Prostate gland (tissue), 2 donors: Measurements from ENCODE around the gene AKAP7. TPM values are rescaled to one million over a fixed set of nuclear protein-coding genes. Genes with fewer than 3 reads are reported as not detected.

ENCODE experiments used
- DNase-seq: peaks from one replicate; pipeline ENCODE4 v3.0.0-alpha.2; 2019; ENCODE audit warnings: low spot score
- H3K27ac ChIP-seq, 2 donors: fragments of 200-600 bp; sonication (generic); 2 replicates each; pipeline ENCODE4 v1.5.1; 2017 to 2019
- H3K27me3 ChIP-seq: fragments of 200-600 bp; sonication (generic); replicated peaks from 2 replicates; pipeline ENCODE4 v1.5.1; 2019; ENCODE audit not compliant: insufficient read depth
- H3K36me3 ChIP-seq, 2 donors: fragments of 200-600 bp; sonication (generic); 1 replicate in 1 of 2; 2 replicates in 1 of 2; pipeline versions ENCODE4 v1.5.1 to v1.8.1; 2017 to 2019
- H3K4me1 ChIP-seq: fragments of 200-600 bp; sonication (generic); replicated peaks from 2 replicates; pipeline ENCODE4 v1.5.1; 2019
- H3K4me3 ChIP-seq, 2 donors: fragments of 200-600 bp; sonication (generic); 2 replicates each; pipeline ENCODE4 v1.5.1; 2017 to 2019
- H3K9me3 ChIP-seq: fragments of 200-600 bp; sonication (generic); 2 replicates; pipeline ENCODE4 v1.5.1; 2017
- POLR2A ChIP-seq: fragments of 450-650 bp; IDR thresholded peaks from one replicate; pipeline ENCODE4 v1.6.1; 2016; ENCODE audit warnings: antibody characterized with exemption, mild to moderate bottlenecking
- POLR2AphosphoS5 ChIP-seq: sonication (generic); formaldehyde crosslinking; IDR thresholded peaks from one replicate; pipeline ENCODE4 v1.6.1; 2017; ENCODE audit warnings: antibody characterized with exemption
- WGBS: methylation state at CpG from one replicate; pipeline ENCODE4 v1.1.5; 2018; 5-methylcytosine and 5-hydroxymethylcytosine counted together
- intact Hi-C: fragments of 100-400 bp; cut with DNase I; formaldehyde crosslinking; loops from one replicate; pipeline ENCODE4 v1.14.2; 2022
- total RNA-seq, 2 donors: library from RNA; depleted of rRNA; stranded (reverse); fragments of >200 nt; gene quantifications; one replicate each; pipeline ENCODE4 v1.1.0, GENCODE V29; 2016
- TF ChIP-seq, protein P1 (sequence below), 4 experiments: fragments of 200-600 bp in 2 of 4; fragments of 450-650 bp in 2 of 4; sonication (generic) in 2 of 4; IDR thresholded peaks; 1 replicate in 3 of 4; 2 replicates in 1 of 4; pipeline ENCODE4 v1.5.1; 2016 to 2019; ENCODE audit warnings: antibody characterized with exemption in 4 of 4, mild to moderate bottlenecking in 2 of 4, moderate library complexity in 2 of 4

Gene AKAP7
- total RNA-seq, 2 donors from 2014 or later: 23.7 to 34.3 TPM

GRCh38 chr6:131122516-131122915, 12.8 kb upstream of the AKAP7 start:
- no peak for DNase-seq
- Histone ChIP-seq H3K36me3 (no peaks in the 10 kb centered on the region), H3K27me3 (no peaks in the 10 kb centered on the region), H3K9me3 (no peaks in the 10 kb centered on the region), H3K4me3 (no peak overlapping the region), H3K27ac (no peak overlapping the region), H3K4me1 (no peaks in the 10 kb centered on the region)
- WGBS: 33% methylated on average over 1 of the region's 1 CpG
- TF ChIP-seq POLR2A: no peak
- no peak for TF ChIP-seq POLR2AphosphoS5
- TF ChIP-seq, protein P1, sequence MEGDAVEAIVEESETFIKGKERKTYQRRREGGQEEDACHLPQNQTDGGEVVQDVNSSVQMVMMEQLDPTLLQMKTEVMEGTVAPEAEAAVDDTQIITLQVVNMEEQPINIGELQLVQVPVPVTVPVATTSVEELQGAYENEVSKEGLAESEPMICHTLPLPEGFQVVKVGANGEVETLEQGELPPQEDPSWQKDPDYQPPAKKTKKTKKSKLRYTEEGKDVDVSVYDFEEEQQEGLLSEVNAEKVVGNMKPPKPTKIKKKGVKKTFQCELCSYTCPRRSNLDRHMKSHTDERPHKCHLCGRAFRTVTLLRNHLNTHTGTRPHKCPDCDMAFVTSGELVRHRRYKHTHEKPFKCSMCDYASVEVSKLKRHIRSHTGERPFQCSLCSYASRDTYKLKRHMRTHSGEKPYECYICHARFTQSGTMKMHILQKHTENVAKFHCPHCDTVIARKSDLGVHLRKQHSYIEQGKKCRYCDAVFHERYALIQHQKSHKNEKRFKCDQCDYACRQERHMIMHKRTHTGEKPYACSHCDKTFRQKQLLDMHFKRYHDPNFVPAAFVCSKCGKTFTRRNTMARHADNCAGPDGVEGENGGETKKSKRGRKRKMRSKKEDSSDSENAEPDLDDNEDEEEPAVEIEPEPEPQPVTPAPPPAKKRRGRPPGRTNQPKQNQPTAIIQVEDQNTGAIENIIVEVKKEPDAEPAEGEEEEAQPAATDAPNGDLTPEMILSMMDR (IDR thresholded peaks at IDR 0.05): no peak
- intact Hi-C loops: no loop called here

DNA sequence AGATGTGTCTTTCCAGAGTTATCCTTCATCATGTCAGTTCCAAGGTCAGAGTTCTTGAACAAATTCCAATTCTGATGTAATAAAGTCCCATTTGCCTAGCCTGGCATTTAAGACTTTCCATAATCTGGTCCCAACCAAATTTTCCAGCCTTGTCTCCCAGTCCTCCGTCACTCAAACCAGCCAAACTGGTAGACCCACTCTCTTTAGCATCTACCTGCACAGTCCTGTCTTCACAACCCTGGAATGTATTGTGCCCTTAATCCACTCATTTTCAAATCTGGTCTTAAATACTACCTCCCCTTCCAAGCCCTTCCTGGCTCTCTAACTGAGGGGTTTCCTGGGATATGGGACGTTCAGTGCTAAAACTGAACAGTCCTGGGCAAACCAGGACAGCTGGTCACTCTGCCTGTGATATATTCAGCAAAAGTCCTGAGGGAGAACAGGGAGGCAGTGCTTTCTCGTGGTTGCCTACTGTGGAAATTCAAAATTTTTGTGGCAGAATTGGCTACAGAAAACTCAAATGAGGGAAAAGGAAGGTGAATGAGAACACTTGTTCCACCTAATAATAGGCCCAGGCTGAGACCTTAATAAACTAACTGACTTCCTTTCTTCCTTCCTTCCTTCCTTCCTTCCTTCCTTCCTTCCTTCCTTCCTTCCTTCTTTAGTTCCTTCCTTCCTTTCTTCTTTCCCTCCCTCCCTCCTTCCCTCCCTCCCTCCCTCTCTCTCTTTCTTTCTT, 10.8 kb upstream of the AKAP7 start:
- WGBS: 43% methylated on average over 3 of the region's 3 CpGs
- H3K4me3 ChIP-seq: no peak overlapping the region
- DNase-seq: no peak

DNA sequence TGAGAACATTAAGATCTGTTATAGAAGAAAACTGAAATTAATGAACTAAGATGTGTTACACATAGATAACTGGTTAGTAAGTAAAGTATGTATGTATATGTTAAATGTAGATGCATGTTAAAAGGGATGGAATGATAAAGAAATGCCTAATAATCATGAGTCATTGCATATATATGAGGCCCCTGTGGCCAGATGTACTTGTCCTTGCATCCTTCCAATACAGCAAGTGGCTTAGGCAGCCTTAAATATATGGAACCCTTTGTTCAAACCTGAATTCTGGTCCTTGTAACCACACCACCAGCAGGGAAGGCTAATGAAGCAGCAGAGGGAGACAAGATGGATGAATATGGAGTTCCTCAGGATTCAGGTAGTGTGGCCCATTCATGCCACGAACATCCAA, 9.8 kb upstream of the AKAP7 start:
- intact Hi-C loops: no loop called here
- H3K36me3 ChIP-seq: no peaks in the 10 kb centered on the region
- TF ChIP-seq POLR2A (no peak), POLR2AphosphoS5 (no peak)
- TF ChIP-seq, protein P1 (IDR thresholded peaks at IDR 0.05): no peak
- H3K9me3 ChIP-seq: no peaks in the 10 kb centered on the region
- DNase-seq: no peak
- WGBS: 92% methylated on average over 1 of the region's 1 CpG
- H3K4me1 ChIP-seq: no peaks in the 10 kb centered on the region
- H3K27ac ChIP-seq: no peak overlapping the region
- H3K4me3 ChIP-seq: no peak overlapping the region
- H3K27me3 ChIP-seq: no peaks in the 10 kb centered on the region

More for the DNA sequence above, 10.8 kb upstream of the AKAP7 start:
- H3K9me3 ChIP-seq: no peaks in the 10 kb centered on the region
- no peak overlapping the region for H3K27ac ChIP-seq
- H3K4me1 ChIP-seq: no peaks in the 10 kb centered on the region
- intact Hi-C loops: no loop called here
- no peaks in the 10 kb centered on the region for H3K36me3 ChIP-seq
- H3K27me3 ChIP-seq: no peaks in the 10 kb centered on the region
- no peak for TF ChIP-seq POLR2AphosphoS5
- TF ChIP-seq, protein P1 (IDR thresholded peaks at IDR 0.05): no peak
- TF ChIP-seq POLR2A: no peak

GRCh38 chr6:131129689-131130553, 5.3 kb upstream of the AKAP7 start:
- Histone ChIP-seq H3K27me3 (no peaks in the 10 kb centered on the region), H3K27ac (no peak overlapping the region), H3K36me3 (no peaks in the 10 kb centered on the region), H3K9me3 (no peaks in the 10 kb centered on the region), H3K4me3 (no peak overlapping the region), H3K4me1 (no peaks in the 10 kb centered on the region)
- intact Hi-C loops: no loop called here
- no peak for DNase-seq
- TF ChIP-seq POLR2AphosphoS5: no peak
- no peak for TF ChIP-seq POLR2A
- TF ChIP-seq, protein P1 (IDR thresholded peaks at IDR 0.05): no peak
- 85% methylated on average over 10 of the region's 10 CpGs for WGBS
